Esophagus squamous epithelium (tissue), 5 donors: ENCODE measurements around the gene THOC2. TPM values are rescaled to one million over a fixed set of nuclear protein-coding genes. Genes with fewer than 3 reads are reported as not detected.
"Not testable (repeated sequence)": the region's sequence is repeated elsewhere in the genome, so short reads cannot be mapped to it uniquely, and the experiment has no call there.

Source experiments
- DNase-seq: peaks from one replicate; lab custom pipeline; 2025; lab: John Stamatoyannopoulos, UW
- H3K27ac ChIP-seq, 4 donors: fragments of 200-600 bp; sonication (generic); one replicate each; pipeline ENCODE4 v1.5.1; 2016 to 2019; ENCODE audit warnings: mild to moderate bottlenecking in 1 of 4
- H3K27me3 ChIP-seq, 4 donors: fragments of 200-600 bp; sonication (generic); 1 replicate in 3 of 4; 2 replicates in 1 of 4; pipeline versions ENCODE4 v1.5.1 to v1.6.0; 2017 to 2021; ENCODE audit warnings: antibody characterized with exemption in 1 of 4
- H3K36me3 ChIP-seq, 3 donors: fragments of 200-600 bp; sonication (generic); one replicate each; pipeline ENCODE4 v1.5.1; 2016 to 2019
- H3K4me1 ChIP-seq, 3 donors: fragments of 200-600 bp; sonication (generic); one replicate each; pipeline ENCODE4 v1.5.1; 2017 to 2019
- H3K4me3 ChIP-seq, 4 donors: fragments of 200-600 bp; sonication (generic); 1 replicate in 3 of 4; 2 replicates in 1 of 4; pipeline ENCODE4 v1.5.1; 2016 to 2019; ENCODE audit warnings: mild to moderate bottlenecking in 2 of 4, moderate library complexity in 1 of 4
- H3K9me3 ChIP-seq, 3 donors: fragments of 200-600 bp; sonication (generic); one replicate each; pipeline ENCODE4 v1.5.1; 2016 to 2019
- CTCF ChIP-seq, 6 experiments: fragments of 450-650 bp in 4 of 6; fragments of 200-600 bp in 2 of 6; sonication (generic) in 2 of 6; IDR thresholded peaks; one replicate each; pipeline ENCODE4 v1.5.1; 2016 to 2019; ENCODE audit warnings: antibody characterized with exemption in 6 of 6, mild to moderate bottlenecking in 4 of 6, moderate library complexity in 4 of 6
- POLR2A ChIP-seq, 4 donors: fragments of 450-650 bp; IDR thresholded peaks; one replicate each; pipeline ENCODE4 v1.6.1; 2017; ENCODE audit warnings: antibody characterized with exemption in 4 of 4, mild to moderate bottlenecking in 4 of 4, moderate library complexity in 3 of 4
- WGBS, 2 donors: methylation state at CpG; one replicate each; pipeline ENCODE4 v1.1.5; 2018; 5-methylcytosine and 5-hydroxymethylcytosine counted together
- intact Hi-C: fragments of 100-400 bp; cut with DNase I; formaldehyde crosslinking; loops from one replicate; pipeline ENCODE4 v1.15.0; 2022
- total RNA-seq, 4 donors: library from RNA; depleted of rRNA; stranded (reverse); fragments of >200 nt; gene quantifications; one replicate each; pipeline ENCODE4 v1.1.0, GENCODE V29; 2016
- donor health status: DM: yes; HTN: yes; CAD: no.

The THOC2 gene
- total RNA-seq, 4 donors from 2014 or later = 36.4 to 108 (median 63.8) TPM

GRCh38 chrX:123581586-123581985 is 151.3 kb downstream of the THOC2 start:
- TF ChIP-seq CTCF (IDR thresholded peaks at IDR 0.05) (no peak), POLR2A (IDR thresholded peaks at IDR 0.05) (no peak)
- no peaks in the 10 kb centered on the region for H3K27me3 ChIP-seq
- DNase-seq = no peak
- H3K36me3 ChIP-seq = no peaks in the 10 kb centered on the region
- no peaks in the 10 kb centered on the region for H3K9me3 ChIP-seq
- H3K4me1 ChIP-seq = no peaks in the 10 kb centered on the region
- no peak overlapping the region for H3K4me3 ChIP-seq
- H3K27ac ChIP-seq = no peak overlapping the region
- 44 to 75% methylated on average over 1 of the region's 1 CpG for WGBS, 2 donors
- intact Hi-C loops = no loop called here

DNA sequence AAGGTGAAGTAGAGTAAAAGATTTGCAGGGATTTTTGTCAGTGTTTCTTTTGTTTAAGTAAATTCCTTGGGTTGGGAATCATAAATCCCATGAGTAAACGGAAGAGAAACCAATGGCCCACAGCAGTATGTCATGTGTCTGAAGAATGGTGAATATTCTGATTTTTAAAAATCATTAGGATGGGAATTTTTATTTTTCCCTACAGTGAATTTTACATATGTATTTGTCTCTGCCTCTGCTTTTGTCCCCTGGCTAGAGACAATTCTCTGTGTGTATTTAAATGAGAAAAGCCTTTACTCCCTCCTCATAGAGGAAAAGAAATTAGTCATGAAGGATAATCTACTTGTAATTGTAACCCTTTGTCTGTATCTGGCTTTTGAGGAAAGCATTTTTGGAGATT is 152.1 kb downstream of the THOC2 start:
- Histone ChIP-seq H3K4me1 (no peaks in the 10 kb centered on the region), H3K27me3 (no peaks in the 10 kb centered on the region), H3K9me3 (no peaks in the 10 kb centered on the region), H3K27ac (no peak overlapping the region), H3K36me3 (no peaks in the 10 kb centered on the region), H3K4me3 (no peak overlapping the region)
- intact Hi-C loops = no loop called here
- WGBS, 2 donors = 29 to 48% methylated on average over 1 of the region's 1 CpG
- no peak for DNase-seq
- TF ChIP-seq POLR2A (IDR thresholded peaks at IDR 0.05) (no peak), CTCF (IDR thresholded peaks at IDR 0.05) (no peak)

DNA sequence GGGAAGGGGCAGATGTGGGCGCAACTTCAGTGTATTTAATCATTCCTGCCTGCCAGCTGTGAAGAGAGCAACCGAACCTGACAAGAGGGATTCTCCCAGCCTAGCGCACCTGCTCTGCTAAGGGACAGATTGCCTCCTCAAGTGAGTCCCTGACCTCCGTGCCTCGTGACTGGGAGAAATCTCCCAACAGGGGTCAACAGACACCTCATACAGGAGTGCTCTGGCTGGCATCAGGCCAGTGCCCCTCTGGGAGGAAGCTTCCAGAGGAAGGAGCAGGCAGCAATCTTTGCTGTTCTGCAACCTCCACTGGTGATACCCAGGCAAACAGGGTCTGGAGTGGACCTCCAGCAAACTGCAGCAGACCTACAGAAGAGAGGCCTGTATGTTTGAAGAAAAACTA is 158.8 kb downstream of the THOC2 start:
- H3K27me3 ChIP-seq, H3K36me3 ChIP-seq, intact Hi-C loops, H3K27ac ChIP-seq, DNase-seq, H3K4me3 ChIP-seq, H3K9me3 ChIP-seq, H3K4me1 ChIP-seq: not testable (repeated sequence)
- WGBS, 2 donors = no CpG with 5 or more reads among the region's 5 CpGs

DNA sequence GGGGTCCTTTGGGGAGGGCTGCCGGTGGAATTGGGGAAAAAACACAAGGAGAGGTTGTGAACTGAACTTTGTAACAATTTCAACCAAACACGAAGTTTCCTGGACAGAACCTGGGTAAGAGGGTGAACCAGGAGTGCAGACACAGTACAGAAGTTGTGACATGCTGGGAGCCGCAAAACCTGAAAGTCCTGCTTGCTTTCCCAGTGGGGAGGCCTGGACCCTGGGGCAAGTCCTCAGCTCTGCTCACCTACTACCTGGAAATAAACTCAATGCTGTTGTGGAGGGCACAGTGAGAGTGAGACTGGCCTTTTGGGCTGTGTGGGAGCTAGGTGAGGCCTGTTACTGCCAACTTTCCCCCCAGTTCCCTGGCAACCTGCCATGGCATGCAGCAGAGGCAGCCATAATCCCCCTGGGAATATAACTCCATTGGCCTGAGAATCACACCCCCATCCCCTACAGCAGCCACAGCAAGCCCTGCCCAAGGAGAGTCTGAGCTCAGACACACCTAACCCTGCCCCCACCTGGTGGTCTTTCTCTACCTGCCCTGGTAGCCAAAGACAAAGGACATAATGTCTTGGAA is 162.8 kb downstream of the THOC2 start:
- Histone ChIP-seq H3K27ac (no peak overlapping the region), H3K36me3 (no peaks in the 10 kb centered on the region), H3K4me1 (no peaks in the 10 kb centered on the region), H3K27me3 (no peaks in the 10 kb centered on the region), H3K4me3 (no peak overlapping the region), H3K9me3 (no peaks in the 10 kb centered on the region)
- TF ChIP-seq POLR2A (IDR thresholded peaks at IDR 0.05) (no peak), CTCF (IDR thresholded peaks at IDR 0.05) (no peak)
- intact Hi-C loops = no loop called here
- WGBS, 2 donors = 44 to 67% methylated on average over 1 to 2 of the region's 3 CpGs
- DNase-seq = no peak

DNA sequence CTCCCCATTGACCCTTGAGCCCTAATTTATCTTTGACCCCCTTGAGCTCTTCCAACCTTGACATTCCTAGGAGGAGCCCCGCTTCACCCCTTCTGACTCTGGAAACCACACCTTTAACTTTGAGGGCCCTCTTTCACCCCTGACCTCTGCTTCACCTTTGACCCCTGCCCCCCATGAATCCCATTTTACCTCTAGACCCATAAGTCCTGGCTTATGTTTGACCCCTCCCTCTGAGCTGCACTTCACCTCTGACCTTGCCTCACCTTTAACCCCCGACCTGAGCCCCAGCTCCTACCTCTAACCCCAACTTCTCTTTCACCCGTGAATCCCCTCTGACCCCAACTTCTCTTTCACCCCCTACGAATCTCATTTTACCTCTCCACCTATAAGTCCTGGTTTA is 169.7 kb downstream of the THOC2 start:
- Histone ChIP-seq H3K27ac (no peak overlapping the region), H3K9me3 (no peaks in the 10 kb centered on the region), H3K4me3 (no peak overlapping the region), H3K36me3 (no peaks in the 10 kb centered on the region), H3K27me3 (no peaks in the 10 kb centered on the region), H3K4me1 (no peaks in the 10 kb centered on the region)
- DNase-seq = no peak
- WGBS, 2 donors = 80 to 86% methylated on average over 4 of the region's 4 CpGs
- no peak for TF ChIP-seq CTCF (IDR thresholded peaks at IDR 0.05)
- intact Hi-C loops = no loop called here
